Epithelial cell of esophagus (primary cell): ENCODE measurements around the gene ACSL4.
A peak's percentile ranks its signal among the peaks of the same experiment; 100 is the strongest.

ENCODE experiments used
- DNase-seq: peaks from one replicate; pipeline ENCODE4 v3.0.0; 2010; ENCODE audit warnings: low read depth
- H3K4me3 ChIP-seq: 2 replicates; pipeline ENCODE4 v1.5.1; 2011; ENCODE audit warnings: mild to moderate bottlenecking, low read length, control low read depth
- TF ChIP-seq, protein P1 (sequence below): IDR thresholded peaks from 2 replicates; pipeline ENCODE4 v1.5.1; 2011; ENCODE audit warnings: low read depth, mild to moderate bottlenecking, low read length, control low read depth, inconsistent platforms; ENCODE audit not compliant: insufficient read depth; ENCODE audit errors: missing control alignments

ACSL4 gene

DNA sequence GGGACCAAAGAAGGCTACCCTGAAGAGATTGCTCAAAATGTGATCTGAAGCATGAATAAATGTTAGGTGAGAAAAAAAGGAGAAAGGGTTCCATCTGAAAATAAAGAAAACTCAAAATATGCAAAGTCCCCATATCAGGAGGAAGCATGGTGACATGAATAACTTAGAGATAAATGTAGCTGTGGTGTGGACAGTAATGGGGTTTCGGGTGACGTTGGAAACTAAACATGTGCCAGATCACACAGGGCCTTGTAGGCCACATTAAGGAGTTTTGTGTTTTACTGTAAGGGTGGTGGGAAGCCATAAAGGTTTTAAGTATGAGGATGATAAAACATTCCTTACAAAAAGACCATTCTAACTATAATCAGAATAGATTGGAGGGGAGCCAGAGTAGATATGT lies 40.3 kb upstream of the ACSL4 start:
- no peak for DNase-seq
- TF ChIP-seq, protein P1, sequence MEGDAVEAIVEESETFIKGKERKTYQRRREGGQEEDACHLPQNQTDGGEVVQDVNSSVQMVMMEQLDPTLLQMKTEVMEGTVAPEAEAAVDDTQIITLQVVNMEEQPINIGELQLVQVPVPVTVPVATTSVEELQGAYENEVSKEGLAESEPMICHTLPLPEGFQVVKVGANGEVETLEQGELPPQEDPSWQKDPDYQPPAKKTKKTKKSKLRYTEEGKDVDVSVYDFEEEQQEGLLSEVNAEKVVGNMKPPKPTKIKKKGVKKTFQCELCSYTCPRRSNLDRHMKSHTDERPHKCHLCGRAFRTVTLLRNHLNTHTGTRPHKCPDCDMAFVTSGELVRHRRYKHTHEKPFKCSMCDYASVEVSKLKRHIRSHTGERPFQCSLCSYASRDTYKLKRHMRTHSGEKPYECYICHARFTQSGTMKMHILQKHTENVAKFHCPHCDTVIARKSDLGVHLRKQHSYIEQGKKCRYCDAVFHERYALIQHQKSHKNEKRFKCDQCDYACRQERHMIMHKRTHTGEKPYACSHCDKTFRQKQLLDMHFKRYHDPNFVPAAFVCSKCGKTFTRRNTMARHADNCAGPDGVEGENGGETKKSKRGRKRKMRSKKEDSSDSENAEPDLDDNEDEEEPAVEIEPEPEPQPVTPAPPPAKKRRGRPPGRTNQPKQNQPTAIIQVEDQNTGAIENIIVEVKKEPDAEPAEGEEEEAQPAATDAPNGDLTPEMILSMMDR: no peak
- H3K4me3 ChIP-seq: no peak overlapping the region

DNA sequence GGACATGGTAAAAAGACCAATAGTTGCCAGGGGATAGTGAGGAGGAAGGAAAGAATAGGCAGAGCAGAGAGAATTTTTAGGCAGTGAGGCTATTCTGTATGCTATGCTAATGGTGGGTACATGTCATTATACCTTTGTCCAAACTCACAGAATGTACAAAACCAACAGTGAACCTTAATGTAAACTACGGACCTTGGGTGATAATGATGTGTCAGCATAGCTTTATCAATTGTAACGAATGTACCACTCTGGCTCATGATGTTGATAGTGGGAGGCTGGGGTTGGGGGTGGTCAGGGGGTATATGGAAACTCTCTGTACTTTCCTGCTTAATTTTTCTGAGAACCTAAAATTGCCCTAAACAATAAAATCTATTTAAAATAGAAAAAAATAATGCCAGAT lies 37.7 kb upstream of the ACSL4 start:
- TF ChIP-seq, protein P1: no peak
- DNase-seq: no peak

DNA sequence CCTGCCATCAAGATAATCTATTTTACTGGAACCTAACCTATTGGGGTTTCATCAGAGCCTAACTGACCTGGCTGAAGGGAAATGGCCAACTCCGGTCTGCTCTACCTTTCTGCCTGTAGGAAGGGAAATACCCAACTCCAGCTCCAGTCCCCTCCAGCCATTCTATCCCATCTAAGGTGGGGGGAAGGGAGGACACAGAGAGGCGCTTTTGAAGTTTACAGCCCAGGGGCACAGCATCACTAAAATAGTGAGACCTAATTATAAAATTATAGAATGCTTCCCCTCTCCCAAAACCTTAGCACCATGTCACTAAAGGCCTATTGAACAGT lies 27.8 kb upstream of the ACSL4 start:
- TF ChIP-seq, protein P1: no peak

More for the DNA sequence above, 37.7 kb upstream of the ACSL4 start:
- no peak overlapping the region for H3K4me3 ChIP-seq

DNA sequence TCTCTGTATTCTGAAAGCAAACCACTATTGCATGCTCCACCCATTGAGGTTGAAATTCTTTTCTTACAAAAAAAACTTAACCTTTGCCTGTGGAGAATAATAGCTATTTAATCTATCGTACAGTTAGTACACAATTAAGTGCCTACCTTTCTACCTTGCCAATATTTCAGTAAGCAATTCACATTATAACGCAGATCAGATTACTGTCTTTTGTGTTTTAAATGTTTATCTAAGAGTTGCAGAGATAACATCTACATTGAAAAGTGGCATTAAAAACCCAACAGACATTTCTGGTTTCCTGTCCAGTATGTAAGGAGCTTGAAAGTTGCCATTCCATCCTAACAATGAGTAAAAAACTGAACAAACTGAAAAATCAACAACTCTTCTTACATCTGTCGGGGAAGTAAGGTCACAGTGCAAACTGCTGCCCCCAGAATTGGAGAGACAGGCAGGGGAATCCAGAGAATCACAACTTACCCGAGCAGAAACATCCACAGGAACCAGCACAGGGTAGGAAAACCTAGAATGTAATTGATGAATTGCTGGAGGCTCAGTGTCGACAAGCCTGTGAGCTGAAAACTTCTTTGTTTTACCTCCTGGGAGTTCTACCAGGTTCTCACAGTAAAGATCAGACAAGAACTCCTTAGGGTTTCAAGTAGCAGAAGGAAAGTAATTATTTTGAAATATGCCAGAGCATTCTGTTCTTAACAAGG lies 27.3 kb upstream of the ACSL4 start:
- DNase-seq: no peak
- H3K4me3 ChIP-seq: no peak overlapping the region
- TF ChIP-seq, protein P1: no peak

More for the DNA sequence above, 27.8 kb upstream of the ACSL4 start:
- no peak overlapping the region for H3K4me3 ChIP-seq
- DNase-seq: no peak

DNA sequence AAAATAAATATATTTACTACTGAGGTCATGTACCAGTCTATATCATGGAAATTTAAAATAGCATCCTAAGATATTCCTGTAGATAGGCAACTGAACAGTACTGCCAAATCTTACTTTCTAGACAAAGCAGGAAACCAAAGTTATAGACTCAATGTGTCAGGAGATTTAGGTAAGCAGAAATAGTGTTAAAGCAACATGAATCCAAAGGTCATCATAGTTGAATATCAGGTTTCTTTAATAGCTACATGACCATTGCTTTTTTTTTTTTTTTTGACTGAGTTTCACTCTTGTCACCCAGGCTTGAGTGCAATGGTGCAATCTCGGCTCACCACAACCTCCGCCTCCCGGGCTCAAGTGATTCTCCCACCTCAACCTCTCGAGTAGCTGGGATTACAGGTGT lies 20.2 kb upstream of the ACSL4 start:
- TF ChIP-seq, protein P1: no peak
- H3K4me3 ChIP-seq: no peak overlapping the region
- no peak for DNase-seq

DNA sequence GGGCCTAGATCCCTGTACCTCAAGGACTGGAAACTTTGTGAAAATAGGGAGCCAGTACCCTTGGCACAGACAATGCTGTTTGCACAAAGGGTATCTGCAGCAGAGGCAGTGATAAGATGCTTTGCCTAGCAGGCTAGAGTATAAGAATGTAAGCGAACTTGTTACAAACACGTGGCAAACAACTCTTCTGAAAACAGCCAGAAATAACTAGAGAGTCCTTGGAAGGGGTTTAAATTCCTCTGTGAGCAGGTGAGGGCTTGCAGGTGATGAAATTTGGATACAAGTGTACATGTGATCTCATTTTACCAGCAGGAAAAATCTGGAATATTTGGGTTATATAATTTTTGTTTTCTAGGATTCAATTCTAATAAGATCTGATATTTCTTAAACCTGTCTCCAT lies 18.6 kb upstream of the ACSL4 start:
- TF ChIP-seq, protein P1: no peak
- H3K4me3 ChIP-seq: no peak overlapping the region
- DNase-seq: peak; percentile 32

DNA sequence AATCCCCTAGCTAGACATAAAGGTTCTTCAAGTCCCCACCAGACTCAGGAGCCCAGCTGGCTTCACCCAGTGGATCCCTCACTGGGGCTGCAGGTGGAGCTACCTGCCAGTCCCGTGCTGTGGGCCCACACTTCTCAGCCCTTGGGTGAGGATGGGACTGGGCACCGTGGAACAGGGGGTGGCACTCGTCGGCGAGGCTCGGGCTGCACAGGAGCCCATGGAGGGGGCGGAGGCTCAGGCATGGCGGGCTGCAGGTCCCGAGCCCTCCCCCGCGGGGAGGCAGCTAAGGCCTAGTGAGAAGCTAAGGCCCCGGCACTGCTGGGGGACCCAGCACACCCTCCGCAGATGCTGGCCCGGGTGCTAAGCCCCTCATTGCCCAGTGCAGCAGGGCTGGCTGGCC lies 16.1 kb upstream of the ACSL4 start:
- DNase-seq: no peak
- H3K4me3 ChIP-seq: no peak overlapping the region
- TF ChIP-seq, protein P1: no peak
